ENCODE results near the gene THAP8. TPM values are rescaled to one million over a fixed set of nuclear protein-coding genes. Genes with fewer than 3 reads are reported as not detected.

Gene THAP8, protein sequence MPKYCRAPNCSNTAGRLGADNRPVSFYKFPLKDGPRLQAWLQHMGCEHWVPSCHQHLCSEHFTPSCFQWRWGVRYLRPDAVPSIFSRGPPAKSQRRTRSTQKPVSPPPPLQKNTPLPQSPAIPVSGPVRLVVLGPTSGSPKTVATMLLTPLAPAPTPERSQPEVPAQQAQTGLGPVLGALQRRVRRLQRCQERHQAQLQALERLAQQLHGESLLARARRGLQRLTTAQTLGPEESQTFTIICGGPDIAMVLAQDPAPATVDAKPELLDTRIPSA
- total RNA-seq: 1 to 10 TPM; 1.6 to 4.5 (median 3.9) TPM
- polyA plus RNA-seq: 6.6 TPM
- long read RNA-seq, donor 1, transcript THAP8-201 (4 exons, 1,825 nt): major isoform, 13 of 21 reads
- long read RNA-seq, donor 1, partial matches to known transcripts: 3 of 21 reads
- long read RNA-seq, donor 1, other reads (novel, unspliced or antisense): 3 of 21 reads
- long read RNA-seq, donor 2, transcript THAP8-201 (4 exons, 1,825 nt): major isoform, 7 of 11 reads
- long read RNA-seq, donor 2, partial matches to known transcripts: 1 of 11 reads
- long read RNA-seq, donor 2, other reads (novel, unspliced or antisense): 1 of 11 reads
- long read RNA-seq, donor 3, transcript THAP8-201 (4 exons, 1,825 nt): major isoform, 7 of 12 reads
- long read RNA-seq, donor 3, partial matches to known transcripts: 2 of 12 reads
- long read RNA-seq, donor 3, other reads (novel, unspliced or antisense): 3 of 12 reads
- long read RNA-seq, donor 4, transcript THAP8-201 (4 exons, 1,825 nt): major isoform, 5 of 9 reads
- long read RNA-seq, donor 4, partial matches to known transcripts: 0 of 9 reads
- long read RNA-seq, donor 4, other reads (novel, unspliced or antisense): 4 of 9 reads

DNA sequence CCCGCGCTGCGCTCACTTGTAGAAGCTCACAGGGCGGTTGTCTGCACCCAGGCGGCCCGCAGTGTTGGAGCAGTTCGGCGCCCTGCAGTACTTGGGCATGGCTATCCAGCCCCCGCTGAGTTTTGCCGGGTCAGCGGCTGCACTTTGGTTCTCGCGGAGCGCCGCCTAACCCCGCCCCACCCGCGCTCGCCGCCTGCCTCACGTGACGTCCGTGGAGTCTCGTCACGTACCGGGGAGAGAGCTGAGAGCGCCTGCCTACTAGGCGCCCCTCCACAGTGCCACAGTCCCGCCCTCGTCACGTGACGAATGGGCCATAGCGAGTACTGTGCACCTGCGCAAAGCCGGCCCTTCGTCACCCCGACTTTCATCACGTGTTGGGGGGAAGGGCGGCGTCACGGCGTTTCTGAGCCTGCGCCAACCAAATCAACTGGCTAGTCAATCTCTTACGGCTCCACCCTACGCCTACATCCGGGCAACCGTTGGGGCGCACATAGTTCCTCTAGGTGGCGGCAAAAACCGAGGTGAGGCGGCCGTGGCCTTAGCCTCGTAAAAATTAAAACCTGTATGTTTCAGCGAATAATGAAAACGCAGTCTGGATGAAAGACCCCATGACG is at the start of gene THAP8:
Gene THAP8 (minus strand): TSS at position 167 of the 614 bp plus-strand sequence. CDS start 68 bp downstream, at position 99.
- H3K27me3 ChIP-seq (ENCODE audit: control insufficient read depth, insufficient read depth): no peaks in the 10 kb centered on the region
- H3K9me3 ChIP-seq (ENCODE audit: control insufficient read depth, low read length): no peaks in the 10 kb centered on the region
- intact Hi-C loops (cut with DNase I): no loop called here
- no peaks in the 10 kb centered on the region for H3K4me1 ChIP-seq (ENCODE audit: control insufficient read depth, insufficient read depth, low read length)
- peak within 1 kb of the TSS; percentile 53 for H3K4me3 ChIP-seq (ENCODE audit: low read length)
- peak; percentile 98 for ATAC-seq
- under 1% methylated on average over 56 of the region's 56 CpGs for WGBS
- DNase-seq: peak; percentile 100
- peak within 1 kb of the TSS; percentile 80 for H3K27ac ChIP-seq (ENCODE audit: low read length)

DNA sequence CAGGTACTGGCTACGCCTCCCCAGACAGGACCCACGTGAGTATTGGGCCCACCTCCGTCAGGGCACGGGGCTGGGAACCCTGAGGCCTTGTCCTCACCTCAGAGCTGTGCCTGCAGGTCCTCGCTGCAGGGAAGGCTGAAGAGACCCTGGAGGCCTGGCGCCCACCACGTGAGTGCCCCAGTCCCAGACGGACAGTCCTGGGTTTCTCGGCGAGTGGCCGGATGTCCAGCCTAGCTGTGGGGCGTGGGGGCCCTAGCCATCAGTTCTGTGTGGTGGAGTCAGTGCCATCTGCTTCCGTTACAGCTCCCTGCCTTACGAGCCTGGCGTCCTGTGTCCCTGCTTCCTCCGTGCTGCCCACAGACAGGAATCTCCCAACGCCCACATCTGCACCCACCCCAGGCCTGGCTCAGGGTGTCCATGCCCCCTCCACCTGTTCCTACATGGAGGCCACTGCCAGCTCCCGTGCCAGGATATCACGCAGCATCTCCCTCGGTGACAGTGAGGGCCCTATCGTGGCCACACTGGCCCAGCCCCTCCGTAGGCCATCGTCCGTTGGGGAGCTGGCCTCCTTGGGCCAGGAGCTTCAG is 49.0 kb upstream of the THAP8 start:
- H3K27ac ChIP-seq (ENCODE audit: low read length): no peak overlapping the region
- WGBS: 92% methylated on average over 24 of the region's 24 CpGs
- no peak for ATAC-seq

DNA sequence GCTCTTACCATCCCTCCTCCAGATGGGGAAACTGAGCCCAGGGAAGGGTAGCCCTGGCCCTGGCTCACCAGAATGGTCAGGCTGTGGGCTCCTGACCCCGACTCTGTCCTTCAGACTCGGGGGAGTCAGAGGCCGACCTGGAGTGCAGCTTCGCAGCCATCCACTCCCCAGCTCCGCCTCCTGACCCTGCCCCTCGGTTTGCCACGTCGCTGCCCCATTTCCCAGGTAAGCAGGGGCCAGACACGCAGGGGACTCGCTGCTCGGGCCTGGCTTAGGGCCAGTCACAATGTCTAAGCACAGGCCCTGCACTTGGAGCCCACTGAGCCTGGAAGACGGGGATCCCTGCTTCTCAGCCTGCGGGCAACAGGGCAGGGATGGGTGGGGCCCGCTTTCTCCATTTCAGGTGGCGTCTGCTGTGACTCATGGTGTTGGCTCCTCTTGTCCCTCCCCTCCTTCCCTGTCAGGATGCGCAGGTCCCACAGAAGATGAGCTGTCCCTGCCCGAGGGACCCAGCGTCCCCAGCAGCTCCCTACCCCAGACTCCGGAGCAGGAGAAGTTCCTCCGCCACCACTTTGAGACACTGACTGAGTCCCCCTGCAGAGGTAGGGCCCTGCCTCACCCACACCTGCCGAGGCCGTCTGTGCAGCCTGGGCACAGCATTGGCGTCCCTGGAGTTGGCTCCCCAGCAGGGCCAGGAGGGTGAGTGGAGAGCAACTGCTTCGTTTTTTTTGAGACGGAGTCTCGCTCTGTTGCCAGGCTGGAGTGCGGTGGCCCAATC is 47.7 kb upstream of the THAP8 start:
- H3K27me3 ChIP-seq (ENCODE audit: control insufficient read depth, insufficient read depth): no peaks in the 10 kb centered on the region
- H3K27ac ChIP-seq (ENCODE audit: low read length): no peak overlapping the region
- no peaks in the 10 kb centered on the region for H3K9me3 ChIP-seq (ENCODE audit: control insufficient read depth, low read length)
- no peak for DNase-seq
- H3K4me3 ChIP-seq (ENCODE audit: low read length): no peak overlapping the region
- intact Hi-C loops (cut with DNase I): no loop called here
- no peak for ATAC-seq
- peaks cover 2% of the 10 kb centered on the region for H3K4me1 ChIP-seq (ENCODE audit: control insufficient read depth, insufficient read depth, low read length)
- WGBS: 87% methylated on average over 27 of the region's 27 CpGs

More for the DNA sequence above, 49.0 kb upstream of the THAP8 start:
- intact Hi-C loops (cut with DNase I): no loop called here
- Histone ChIP-seq H3K27me3 (ENCODE audit: control insufficient read depth, insufficient read depth) (no peaks in the 10 kb centered on the region), H3K9me3 (ENCODE audit: control insufficient read depth, low read length) (no peaks in the 10 kb centered on the region), H3K4me3 (ENCODE audit: low read length) (no peak overlapping the region), H3K4me1 (ENCODE audit: control insufficient read depth, insufficient read depth, low read length) (peaks cover 2% of the 10 kb centered on the region)
- no peak for DNase-seq

DNA sequence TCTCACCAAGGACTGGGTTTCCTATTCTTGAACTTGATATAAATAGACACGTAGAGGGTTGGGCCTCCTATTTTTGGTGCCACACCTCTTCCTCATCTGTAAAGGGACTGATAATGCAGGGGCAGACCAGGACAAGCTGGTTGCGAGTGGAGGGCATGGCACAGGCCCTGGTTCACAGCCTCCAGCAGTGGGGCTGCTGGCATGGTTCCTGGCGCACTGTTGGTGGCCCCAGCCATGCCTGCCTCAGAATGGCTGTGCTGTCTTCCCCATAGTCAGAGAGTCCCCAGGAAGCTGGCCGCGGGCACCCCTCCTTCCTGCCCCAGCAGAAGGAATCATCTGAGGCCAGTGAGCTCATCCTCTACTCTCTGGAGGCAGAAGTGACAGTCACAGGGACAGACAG is 46.4 kb upstream of the THAP8 start:
- Histone ChIP-seq H3K27ac (ENCODE audit: low read length) (peak overlapping the region; percentile 58), H3K9me3 (ENCODE audit: control insufficient read depth, low read length) (no peaks in the 10 kb centered on the region), H3K27me3 (ENCODE audit: control insufficient read depth, insufficient read depth) (no peaks in the 10 kb centered on the region), H3K4me3 (ENCODE audit: low read length) (no peak overlapping the region), H3K4me1 (ENCODE audit: control insufficient read depth, insufficient read depth, low read length) (peaks cover 2% of the 10 kb centered on the region)
- intact Hi-C loops (cut with DNase I): no loop called here
- DNase-seq (peak; percentile 46 to 87 (median 84)), ATAC-seq (peak; percentile 77 to 89)
- 56% methylated on average over 5 of the region's 5 CpGs for WGBS

DNA sequence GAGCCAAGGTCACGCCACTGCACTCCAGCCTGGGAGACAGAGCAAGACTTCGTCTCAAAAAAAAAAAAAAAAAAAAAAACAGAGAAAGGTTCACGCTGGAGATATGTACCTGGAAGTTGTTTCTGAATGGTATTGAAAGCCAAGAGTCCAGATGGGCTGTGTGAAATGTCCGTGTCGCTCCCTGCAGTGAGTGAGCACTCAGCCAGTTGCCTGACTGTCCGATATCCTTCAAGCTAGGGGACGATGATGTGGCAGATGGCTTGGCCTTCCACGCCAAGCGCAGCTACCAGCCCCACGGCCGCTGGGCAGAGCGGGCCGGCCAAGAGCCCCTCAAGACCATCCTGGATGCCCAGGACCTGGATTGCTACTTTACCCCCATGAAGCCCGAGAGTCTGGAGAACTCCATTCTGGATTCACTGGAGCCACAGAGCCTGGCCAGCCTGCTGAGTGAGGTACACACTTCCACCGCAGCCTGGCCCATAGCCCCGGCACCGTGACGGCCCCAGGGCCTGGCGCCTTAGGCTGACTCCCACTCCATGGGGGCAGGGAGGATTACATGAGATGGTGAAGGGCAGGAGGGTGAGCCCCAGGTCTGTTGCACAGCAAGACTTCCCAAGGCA is 45.2 kb upstream of the THAP8 start:
- DNase-seq: peak in 1 of 3 donors; percentile 56
- Histone ChIP-seq H3K4me3 (ENCODE audit: low read length) (no peak overlapping the region), H3K9me3 (ENCODE audit: control insufficient read depth, low read length) (no peaks in the 10 kb centered on the region), H3K27ac (ENCODE audit: low read length) (peak overlapping the region; percentile 55), H3K27me3 (ENCODE audit: control insufficient read depth, insufficient read depth) (no peaks in the 10 kb centered on the region), H3K4me1 (ENCODE audit: control insufficient read depth, insufficient read depth, low read length) (peaks cover 2% of the 10 kb centered on the region)
- intact Hi-C loops (cut with DNase I): no loop called here
- peak in 1 of 2 donors; percentile 6 for ATAC-seq
- WGBS: 86% methylated on average over 19 of the region's 19 CpGs

DNA sequence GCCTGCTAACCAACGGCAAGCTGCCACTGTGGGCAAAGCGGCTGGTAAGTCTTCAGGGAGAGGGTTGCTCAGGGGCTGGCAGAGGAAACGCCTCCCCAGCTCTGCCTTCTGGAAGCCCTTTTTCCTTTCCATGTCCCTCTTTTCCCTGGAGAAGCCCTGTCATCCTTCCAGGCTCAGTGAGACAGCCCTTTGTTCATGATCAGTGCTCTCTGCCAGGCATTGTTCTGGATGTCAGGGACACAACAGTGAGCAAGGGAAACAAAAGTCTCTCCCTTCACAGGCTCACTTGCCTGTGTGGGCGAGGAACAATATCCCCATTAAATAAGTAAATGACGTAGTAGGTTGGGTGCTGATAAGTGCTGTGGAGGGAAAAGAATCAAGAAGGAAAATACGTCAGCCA is 43.0 kb upstream of the THAP8 start:
- H3K4me3 ChIP-seq (ENCODE audit: low read length): no peak overlapping the region
- ATAC-seq (peak in 1 of 2 donors; percentile 51), DNase-seq (no peak)
- no peak overlapping the region for H3K27ac ChIP-seq (ENCODE audit: low read length)
- 72% methylated on average over 6 of the region's 6 CpGs for WGBS
- intact Hi-C loops (cut with DNase I): no loop called here
- no peaks in the 10 kb centered on the region for H3K27me3 ChIP-seq (ENCODE audit: control insufficient read depth, insufficient read depth)
- H3K9me3 ChIP-seq (ENCODE audit: control insufficient read depth, low read length): no peaks in the 10 kb centered on the region
- H3K4me1 ChIP-seq (ENCODE audit: control insufficient read depth, insufficient read depth, low read length): peaks cover 4% of the 10 kb centered on the region

DNA sequence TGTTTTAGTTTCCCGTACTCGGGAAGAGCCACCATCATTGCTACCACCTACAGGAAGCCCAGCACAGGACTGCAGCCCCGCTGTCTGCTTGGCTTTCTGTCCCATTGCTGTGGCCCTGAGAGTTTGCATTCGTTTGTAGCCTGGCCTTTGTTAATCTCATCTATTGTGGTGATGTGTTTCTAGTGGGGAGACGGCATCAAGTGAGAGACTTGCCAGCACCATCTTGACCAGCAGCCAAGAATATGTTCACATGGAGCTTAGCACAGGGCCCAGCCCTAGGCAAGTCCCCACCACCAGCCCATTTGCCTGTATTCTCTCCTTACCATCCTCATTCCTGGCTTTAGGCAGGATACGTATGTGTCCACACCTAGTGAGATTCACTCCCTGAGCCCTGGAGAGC is 39.6 kb upstream of the THAP8 start:
- Histone ChIP-seq H3K27me3 (ENCODE audit: control insufficient read depth, insufficient read depth) (no peaks in the 10 kb centered on the region), H3K4me3 (ENCODE audit: low read length) (no peak overlapping the region), H3K4me1 (ENCODE audit: control insufficient read depth, insufficient read depth, low read length) (peaks cover 2% of the 10 kb centered on the region), H3K9me3 (ENCODE audit: control insufficient read depth, low read length) (no peaks in the 10 kb centered on the region), H3K27ac (ENCODE audit: low read length) (peak overlapping the region; percentile 28)
- ATAC-seq: peak; percentile 47 to 54
- no peak for DNase-seq
- intact Hi-C loops (cut with DNase I): no loop called here
- 66% methylated on average over 6 of the region's 6 CpGs for WGBS

DNA sequence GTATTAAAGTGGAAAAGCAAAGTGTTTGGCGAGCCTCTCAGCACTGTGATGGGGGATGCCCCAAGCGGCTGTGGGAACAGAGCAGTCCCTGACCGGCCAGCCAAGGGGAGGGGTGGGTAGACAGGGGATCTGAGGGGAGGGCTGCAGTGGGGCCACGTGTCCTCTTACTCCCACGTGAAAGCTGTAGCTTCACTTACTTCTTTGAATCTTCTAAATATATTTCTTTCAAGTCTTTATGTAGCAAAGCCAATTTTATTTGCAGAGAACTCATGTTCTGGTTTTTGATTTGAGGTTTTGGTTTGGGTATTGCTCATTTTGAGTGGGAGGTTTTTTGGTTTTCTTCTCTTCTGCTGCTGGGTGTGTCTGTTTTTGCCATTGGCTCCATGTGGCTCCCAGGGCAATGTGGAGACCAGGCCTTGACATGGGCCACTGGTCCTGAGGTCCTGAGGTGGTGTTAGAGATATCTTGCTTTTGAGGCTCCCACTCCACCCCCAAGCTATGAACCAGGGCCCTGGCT is 39.1 kb upstream of the THAP8 start:
- intact Hi-C loops (cut with DNase I): no loop called here
- H3K4me3 ChIP-seq (ENCODE audit: low read length): no peak overlapping the region
- no peaks in the 10 kb centered on the region for H3K27me3 ChIP-seq (ENCODE audit: control insufficient read depth, insufficient read depth)
- whole genome bisulfite sequencing: 90% methylated on average over 5 of the region's 5 CpGs
- ATAC-seq (no peak), DNase-seq (no peak)
- H3K4me1 ChIP-seq (ENCODE audit: control insufficient read depth, insufficient read depth, low read length): peaks cover 2% of the 10 kb centered on the region
- H3K27ac ChIP-seq (ENCODE audit: low read length): peak overlapping the region; percentile 28
- no peaks in the 10 kb centered on the region for H3K9me3 ChIP-seq (ENCODE audit: control insufficient read depth, low read length)

DNA sequence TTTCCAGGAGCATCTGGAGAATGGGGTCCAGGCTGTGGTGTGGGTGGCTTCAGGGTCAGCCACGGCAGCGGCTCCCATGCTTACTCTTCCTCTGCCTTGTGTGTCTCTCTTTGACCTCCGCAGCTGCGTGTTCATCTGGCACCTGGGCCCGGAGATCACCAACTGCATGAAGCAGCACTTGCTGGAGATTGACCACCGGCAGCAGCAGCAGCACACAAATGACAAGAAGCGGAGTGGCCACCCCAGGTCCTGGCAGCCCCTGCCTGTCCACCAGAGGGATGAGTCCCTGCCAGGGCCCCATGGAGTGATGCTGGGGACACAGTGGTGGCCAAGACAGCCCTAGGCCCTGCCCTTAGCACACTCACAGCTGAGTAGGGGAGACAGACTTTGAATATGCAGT is 38.5 kb upstream of the THAP8 start:
- H3K4me1 ChIP-seq (ENCODE audit: control insufficient read depth, insufficient read depth, low read length): peaks cover 2% of the 10 kb centered on the region
- H3K9me3 ChIP-seq (ENCODE audit: control insufficient read depth, low read length): no peaks in the 10 kb centered on the region
- 94% methylated on average over 7 of the region's 7 CpGs for whole genome bisulfite sequencing
- ATAC-seq (no peak), DNase-seq (no peak)
- intact Hi-C loops (cut with DNase I): no loop called here
- no peak overlapping the region for H3K27ac ChIP-seq (ENCODE audit: low read length)
- H3K4me3 ChIP-seq (ENCODE audit: low read length): no peak overlapping the region
- no peaks in the 10 kb centered on the region for H3K27me3 ChIP-seq (ENCODE audit: control insufficient read depth, insufficient read depth)
